ENCODE measurements around the gene SLC12A6.

Gene SLC12A6

GRCh38 chr15:34370129-34370528 is 32.5 kb upstream of the SLC12A6 start:
- H3K4me3 ChIP-seq (ENCODE audit: low read depth, low read length) = no peak overlapping the region
- no peak for TF ChIP-seq CTCF (IDR thresholded peaks at IDR 0.05; ENCODE audit: borderline replicate concordance, insufficient read depth, low read depth, low read length)

GRCh38 chr15:34367101-34368081 is 29.8 kb upstream of the SLC12A6 start, which contains the start of gene LPCAT4:
LPCAT4 (minus strand) TSS chr15:34367196; CDS start chr15:34367100, 96 bp downstream.
- peak; percentile 99 for TF ChIP-seq CTCF (IDR thresholded peaks at IDR 0.05; ENCODE audit: borderline replicate concordance, insufficient read depth, low read depth, low read length)
- H3K4me3 ChIP-seq (ENCODE audit: low read depth, low read length) = peak within 1 kb of the TSS; percentile 82

- H3K4me3 ChIP-seq (ENCODE audit: low read depth, low read length) = peak overlapping the region; percentile 79
- no peak for TF ChIP-seq CTCF (IDR thresholded peaks at IDR 0.05; ENCODE audit: borderline replicate concordance, insufficient read depth, low read depth, low read length)
These were observed 28.9 kb upstream of the SLC12A6 start for GRCh38 chr15:34366271-34367065.

GRCh38 chr15:34365836-34366235 is 28.3 kb upstream of the SLC12A6 start:
- H3K4me3 ChIP-seq (ENCODE audit: low read depth, low read length) = peak overlapping the region; percentile 79
- no peak for TF ChIP-seq CTCF (IDR thresholded peaks at IDR 0.05; ENCODE audit: borderline replicate concordance, insufficient read depth, low read depth, low read length)

GRCh38 chr15:34365091-34365825 is 27.7 kb upstream of the SLC12A6 start:
- TF ChIP-seq CTCF (IDR thresholded peaks at IDR 0.05; ENCODE audit: borderline replicate concordance, insufficient read depth, low read depth, low read length) = no peak
- H3K4me3 ChIP-seq (ENCODE audit: low read depth, low read length) = peak overlapping the region; percentile 79

GRCh38 chr15:34364041-34364440 is 26.5 kb upstream of the SLC12A6 start:
- no peak overlapping the region for H3K4me3 ChIP-seq (ENCODE audit: low read depth, low read length)
- no peak for TF ChIP-seq CTCF (IDR thresholded peaks at IDR 0.05; ENCODE audit: borderline replicate concordance, insufficient read depth, low read depth, low read length)
